Right lobe of liver (tissue), 6 donors: ENCODE data around the gene INPP4B. TPM values are rescaled to one million over a fixed set of nuclear protein-coding genes. Genes with fewer than 3 reads are reported as not detected.

ENCODE experiments used
- ATAC-seq, 4 donors: fragments of 200-7000 bp; cut with Tn5 transposase; one replicate each; pipeline ENCODE4 v1.9.1; 2020; ENCODE audit warnings: mild to moderate bottlenecking in 4 of 4, moderate library complexity in 4 of 4
- DNase-seq, 3 donors: peaks; one replicate each; pipeline ENCODE4 v3.0.0-alpha.2; 2020
- H3K27ac ChIP-seq, 3 donors: fragments of 200-600 bp; one replicate each; pipeline ENCODE4 v1.8.0; 2022
- H3K27me3 ChIP-seq, 2 donors: fragments of 200-600 bp; one replicate each; pipeline ENCODE4 v1.8.0; 2022
- H3K36me3 ChIP-seq, 4 donors: fragments of 200-600 bp; sonication (generic) in 1 of 4; one replicate each; pipeline versions ENCODE4 v1.5.1 to v1.8.0; 2017 to 2022; ENCODE audit warnings: control low read depth in 1 of 4
- H3K4me1 ChIP-seq, 4 donors: fragments of 200-600 bp; sonication (generic) in 1 of 4; one replicate each; pipeline versions ENCODE4 v1.5.1 to v1.8.0; 2017 to 2022; ENCODE audit warnings: control low read depth in 1 of 4
- H3K4me3 ChIP-seq, 3 donors: fragments of 200-600 bp; one replicate each; pipeline ENCODE4 v1.8.0; 2022
- H3K9me3 ChIP-seq, 4 donors: fragments of 200-600 bp; sonication (generic) in 1 of 4; one replicate each; pipeline versions ENCODE4 v1.5.1 to v1.8.0; 2017 to 2022; ENCODE audit warnings: control low read depth in 1 of 4
- CTCF ChIP-seq, 4 donors: fragments of 200-600 bp in 3 of 4; fragments of 450-650 bp in 1 of 4; IDR thresholded peaks; one replicate each; pipeline versions ENCODE4 v1.5.1 to v1.8.0; 2016 to 2022; ENCODE audit warnings: antibody characterized with exemption in 4 of 4, mild to moderate bottlenecking in 2 of 4
- POLR2A ChIP-seq: fragments of 450-650 bp; IDR thresholded peaks from one replicate; pipeline ENCODE4 v1.6.1; 2017; ENCODE audit warnings: antibody characterized with exemption, mild to moderate bottlenecking
- WGBS: methylation state at CpG from one replicate; pipeline ENCODE4 v1.1.6; 2018; ENCODE audit warnings: low coverage, low lambda C conversion rate; ENCODE audit not compliant: insufficient coverage; ENCODE audit errors: missing lambda C conversion rate; 5-methylcytosine and 5-hydroxymethylcytosine counted together
- intact Hi-C, 2 donors: fragments of 100-400 bp; cut with DNase I; formaldehyde crosslinking; loops; one replicate each; pipeline versions ENCODE4 v1.11.2 to v1.14.1; 2022
- total RNA-seq, 6 experiments: library from RNA; depleted of rRNA in 2 of 6; stranded (reverse); fragments of >200 nt in 2 of 6; fragmentation: NEBNext Ultra II Directional in 3 of 6; extraction: Animal tissue kit (Norgen Biotek cat#: 25700) in 3 of 6; gene quantifications; one replicate each; pipeline versions ENCODE4 v1.1.0 to v1.2.4, GENCODE V29; 2016 to 2023
- donor health status: DM: no; HTN: yes; CAD: no.
- donor health status: DM: no; HTN: no; CAD: no.
- donor health status: DM: no; HTN: no; CAD: no.
- donor health status: DM: no; HTN: yes; CAD: no.
- donor health status: DM: no; HTN: yes; CAD: no.

The INPP4B gene
- total RNA-seq, 6 experiments from 2014 or later = 0.73 to 5.0 (median 1.6) TPM

- DNase-seq (no peak), ATAC-seq (no peak)
- Histone ChIP-seq H3K27ac (no peak overlapping the region), H3K27me3 (no peaks in the 10 kb centered on the region), H3K4me1 (no peaks in the 10 kb centered on the region), H3K36me3 (no peaks in the 10 kb centered on the region), H3K9me3 (no peaks in the 10 kb centered on the region), H3K4me3 (no peak overlapping the region)
- WGBS = 61% methylated on average over 3 of the region's 3 CpGs
- intact Hi-C loops = no loop called here
- TF ChIP-seq POLR2A = no peak
These were observed 271.8 kb downstream of the INPP4B start for GRCh38 chr4:142574306-142574705.

GRCh38 chr4:142572071-142572470 is 274.0 kb downstream of the INPP4B start:
- DNase-seq = no peak
- Histone ChIP-seq H3K27ac (no peak overlapping the region), H3K9me3 (no peaks in the 10 kb centered on the region), H3K36me3 (no peaks in the 10 kb centered on the region), H3K27me3 (no peaks in the 10 kb centered on the region), H3K4me3 (no peak overlapping the region), H3K4me1 (no peaks in the 10 kb centered on the region)
- no peak for TF ChIP-seq POLR2A
- no peak for TF ChIP-seq CTCF (IDR thresholded peaks at IDR 0.05)
- intact Hi-C loops = no loop called here
- 25% methylated on average over 1 of the region's 1 CpG for WGBS
- ATAC-seq = no peak

- intact Hi-C loops = no loop called here
- H3K4me3 ChIP-seq = no peak overlapping the region
- H3K27ac ChIP-seq = no peak overlapping the region
- DNase-seq (no peak), ATAC-seq (peak in 3 of 4 donors; percentile 10 to 27 (median 26))
- WGBS = 34% methylated on average over 4 of the region's 4 CpGs
- TF ChIP-seq CTCF (IDR thresholded peaks at IDR 0.05) (no peak), POLR2A (no peak)
- no peaks in the 10 kb centered on the region for H3K4me1 ChIP-seq
- no peaks in the 10 kb centered on the region for H3K36me3 ChIP-seq
- no peaks in the 10 kb centered on the region for H3K27me3 ChIP-seq
- H3K9me3 ChIP-seq = no peaks in the 10 kb centered on the region
These were observed 278.3 kb downstream of the INPP4B start for GRCh38 chr4:142567620-142568451.

- Histone ChIP-seq H3K4me3 (no peak overlapping the region), H3K36me3 (no peaks in the 10 kb centered on the region), H3K27me3 (no peaks in the 10 kb centered on the region), H3K27ac (no peak overlapping the region), H3K9me3 (no peaks in the 10 kb centered on the region), H3K4me1 (no peaks in the 10 kb centered on the region)
- DNase-seq (no peak), ATAC-seq (peak in 1 of 4 donors; percentile 19)
- intact Hi-C loops = no loop called here
- TF ChIP-seq POLR2A (no peak), CTCF (IDR thresholded peaks at IDR 0.05) (no peak)
- 33% methylated on average over 5 of the region's 5 CpGs for WGBS
These were observed 278.9 kb downstream of the INPP4B start for GRCh38 chr4:142567199-142567598.

- WGBS = 53% methylated on average over 4 of the region's 4 CpGs
- H3K27me3 ChIP-seq = no peaks in the 10 kb centered on the region
- H3K4me3 ChIP-seq = no peak overlapping the region
- ATAC-seq (no peak), DNase-seq (no peak)
- no peaks in the 10 kb centered on the region for H3K9me3 ChIP-seq
- TF ChIP-seq CTCF (IDR thresholded peaks at IDR 0.05) (no peak), POLR2A (no peak)
- no peaks in the 10 kb centered on the region for H3K4me1 ChIP-seq
- no peak overlapping the region for H3K27ac ChIP-seq
- intact Hi-C loops = no loop called here
- no peaks in the 10 kb centered on the region for H3K36me3 ChIP-seq
These were observed 279.3 kb downstream of the INPP4B start for GRCh38 chr4:142566777-142567176.
